CD4-positive, alpha-beta T cell (primary cell): ENCODE measurements around the gene STX1A. TPM values are rescaled to one million over a fixed set of nuclear protein-coding genes. Genes with fewer than 3 reads are reported as not detected.
A peak's percentile ranks its signal among the peaks of the same experiment; 100 is the strongest.

Experiments
- ATAC-seq: fragments of 200-7000 bp; cut with Tn5 transposase; one replicate; pipeline ENCODE4 v1.10.0; 2022; ENCODE audit warnings: mild to moderate bottlenecking; ENCODE audit not compliant: poor library complexity
- CTCF ChIA-PET: fragments of 350-600 bp; sonication (Branson Sonifier 250); formaldehyde crosslinking; loops from one replicate; lab custom pipeline; 2021; ENCODE audit warnings: antibody characterized with exemption, inconsistent platforms; lab: Charles Lee
- POLR2A ChIA-PET: fragments of 350-600 bp; sonication (Branson Sonifier 250); formaldehyde crosslinking; loops from one replicate; lab custom pipeline; 2021; ENCODE audit warnings: antibody characterized with exemption, inconsistent platforms; lab: Charles Lee
- DNase-seq, 14 experiments: peaks; one replicate each; pipeline ENCODE4 v3.0.0-alpha.2; 2013 to 2020; ENCODE audit warnings: mixed read lengths in 2 of 14
- H3K27ac ChIP-seq, 2 donors: one replicate each; pipeline versions ENCODE4 v1.5.1 to v1.7.0; 2013; ENCODE audit warnings: low read length in 2 of 2, low read depth in 1 of 2, mild to moderate bottlenecking in 1 of 2
- H3K27me3 ChIP-seq, 2 experiments: 1 replicate in 1 of 2; 2 replicates in 1 of 2; pipeline versions ENCODE4 v1.6.1 to v1.7.0; 2013; ENCODE audit warnings: low read length in 2 of 2, control low read depth in 1 of 2, mild to moderate bottlenecking in 1 of 2, moderate library complexity in 1 of 2; ENCODE audit not compliant: insufficient read depth in 2 of 2, control insufficient read depth in 1 of 2
- H3K36me3 ChIP-seq: one replicate; pipeline ENCODE4 v1.6.1; 2013; ENCODE audit warnings: low read length, control low read depth; ENCODE audit not compliant: insufficient read depth
- H3K4me1 ChIP-seq: one replicate; pipeline ENCODE4 v1.6.1; 2013; ENCODE audit warnings: low read length, control low read depth; ENCODE audit not compliant: insufficient read depth
- H3K4me3 ChIP-seq: one replicate; pipeline ENCODE4 v1.5.1; 2013; ENCODE audit warnings: mild to moderate bottlenecking, low read length, moderate library complexity
- H3K9me3 ChIP-seq, 2 experiments: 1 replicate in 1 of 2; 2 replicates in 1 of 2; pipeline versions ENCODE4 v1.6.1 to v1.7.0; 2013; ENCODE audit warnings: low read length in 2 of 2, mild to moderate bottlenecking in 2 of 2, control low read depth in 1 of 2, moderate library complexity in 1 of 2; ENCODE audit not compliant: control insufficient read depth in 1 of 2, insufficient read depth in 1 of 2
- H3K27ac Mint-ChIP-seq: one replicate; pipeline ENCODE4 v1.8.0; 2020; ENCODE audit warnings: mixed read lengths
- H3K27me3 Mint-ChIP-seq: one replicate; pipeline ENCODE4 v1.8.0; 2021; ENCODE audit warnings: mixed read lengths
- H3K36me3 Mint-ChIP-seq: one replicate; pipeline ENCODE4 v1.8.0; 2021; ENCODE audit warnings: low read depth, mixed read lengths
- H3K4me1 Mint-ChIP-seq: one replicate; pipeline ENCODE4 v1.8.0; 2021; ENCODE audit warnings: low read depth, mixed read lengths
- H3K4me3 Mint-ChIP-seq: one replicate; pipeline ENCODE4 v1.8.0; 2020; ENCODE audit warnings: mild to moderate bottlenecking, mixed read lengths
- H3K9me3 Mint-ChIP-seq: one replicate; pipeline ENCODE4 v1.8.0; 2020; ENCODE audit warnings: mixed read lengths
- intact Hi-C, 2 experiments: fragments of 100-400 bp; cut with DNase I in 1 of 2; cut with micrococcal nuclease in 1 of 2; formaldehyde crosslinking; loops; one replicate each; pipeline versions ENCODE4 v1.15.1 to v1.9.0; 2023 to 2025; cut with DNase I, micrococcal nuclease
- total RNA-seq, 174 experiments: library from RNA in 2 of 174; stranded (reverse) in 2 of 174; gene quantifications; one replicate each; pipeline ENCODE4 v1.2.3 and lab custom pipeline; 2021 to 2026
- TF ChIP-seq, protein P1 (sequence below): fragments of 200-600 bp; IDR thresholded peaks from one replicate; pipeline ENCODE4 v1.8.0; 2022; ENCODE audit warnings: antibody characterized with exemption, mild to moderate bottlenecking

Gene STX1A
- total RNA-seq, 2 experiments from 2014 or later = 15.5 to 20.7 TPM

DNA sequence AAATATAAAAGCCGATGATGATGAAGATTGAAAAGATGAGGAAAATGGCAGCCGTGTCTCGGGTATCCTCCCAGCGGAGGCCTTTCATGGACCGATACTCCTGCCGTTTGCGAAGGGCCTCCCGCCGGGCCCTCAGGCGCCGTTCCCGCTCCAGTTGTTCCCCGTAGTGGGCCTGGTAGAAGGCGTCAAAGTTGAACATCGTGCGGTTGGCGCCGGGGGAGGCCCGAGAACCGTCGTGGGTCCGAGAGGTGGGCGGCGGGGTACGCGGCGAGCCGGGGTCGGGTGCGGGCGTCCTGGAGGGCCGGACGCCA is 36.8 kb downstream of the STX1A start:
- TF ChIP-seq, protein P1, sequence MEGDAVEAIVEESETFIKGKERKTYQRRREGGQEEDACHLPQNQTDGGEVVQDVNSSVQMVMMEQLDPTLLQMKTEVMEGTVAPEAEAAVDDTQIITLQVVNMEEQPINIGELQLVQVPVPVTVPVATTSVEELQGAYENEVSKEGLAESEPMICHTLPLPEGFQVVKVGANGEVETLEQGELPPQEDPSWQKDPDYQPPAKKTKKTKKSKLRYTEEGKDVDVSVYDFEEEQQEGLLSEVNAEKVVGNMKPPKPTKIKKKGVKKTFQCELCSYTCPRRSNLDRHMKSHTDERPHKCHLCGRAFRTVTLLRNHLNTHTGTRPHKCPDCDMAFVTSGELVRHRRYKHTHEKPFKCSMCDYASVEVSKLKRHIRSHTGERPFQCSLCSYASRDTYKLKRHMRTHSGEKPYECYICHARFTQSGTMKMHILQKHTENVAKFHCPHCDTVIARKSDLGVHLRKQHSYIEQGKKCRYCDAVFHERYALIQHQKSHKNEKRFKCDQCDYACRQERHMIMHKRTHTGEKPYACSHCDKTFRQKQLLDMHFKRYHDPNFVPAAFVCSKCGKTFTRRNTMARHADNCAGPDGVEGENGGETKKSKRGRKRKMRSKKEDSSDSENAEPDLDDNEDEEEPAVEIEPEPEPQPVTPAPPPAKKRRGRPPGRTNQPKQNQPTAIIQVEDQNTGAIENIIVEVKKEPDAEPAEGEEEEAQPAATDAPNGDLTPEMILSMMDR = no peak
- Mint-ChIP-seq H3K9me3 (no peaks in the 10 kb centered on the region), H3K27me3 (no peaks in the 10 kb centered on the region), H3K4me3 (peak overlapping the region; percentile 91), H3K27ac (peak overlapping the region; percentile 92), H3K36me3 (peaks cover 57% of the 10 kb centered on the region), H3K4me1 (peaks cover 35% of the 10 kb centered on the region)
- Histone ChIP-seq H3K27me3 (no peaks in the 10 kb centered on the region), H3K4me1 (peaks cover 39% of the 10 kb centered on the region), H3K9me3 (no peaks in the 10 kb centered on the region), H3K27ac (peak overlapping the region; percentile 69 to 86), H3K4me3 (peak overlapping the region; percentile 71), H3K36me3 (peaks cover 28% of the 10 kb centered on the region)
- ATAC-seq = no peak
- no peak for DNase-seq
- ChIA-PET POLR2A (no interaction called here), CTCF (interaction anchor here (0.8 kb wide), 1 partner anchor 52 kb away, joined by 4 read pairs; no protein-coding TSS in a partner anchor)
- intact Hi-C loops = loop anchor here (1.0 to 2.0 kb wide), 4 partner anchors 15 to 104 kb away; partner anchors contain the start of genes TBL2 (in 1 of the 2) and VPS37D (in 1 of the 2)

DNA sequence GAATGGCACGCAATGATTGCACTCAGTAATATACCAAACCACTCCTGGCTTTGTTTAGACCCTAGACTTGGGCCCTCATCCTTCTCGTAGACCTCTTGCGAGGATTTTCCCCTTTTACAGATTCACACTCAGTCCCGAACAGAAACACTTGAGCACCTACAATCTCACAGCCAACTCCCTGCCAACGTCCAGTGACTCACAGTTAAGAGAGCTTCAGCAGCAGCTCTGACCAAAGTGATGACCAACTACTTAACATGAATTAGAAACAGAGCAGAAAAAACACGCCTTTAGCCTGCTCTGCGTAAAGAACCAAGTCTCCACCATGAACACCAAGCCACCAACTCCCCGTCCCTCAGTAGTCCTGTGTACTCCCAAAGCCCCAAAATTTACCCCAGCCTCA is 38.4 kb downstream of the STX1A start:
- peak overlapping the region; percentile 91 for H3K4me3 Mint-ChIP-seq
- H3K27me3 Mint-ChIP-seq = no peaks in the 10 kb centered on the region
- H3K4me3 ChIP-seq = no peak overlapping the region
- CTCF ChIA-PET = interaction anchor here (1.6 to 1.9 kb wide), 2 partner anchors 13 to 74 kb away, joined by 3 to 6 read pairs; partner anchors contain the start of gene VPS37D
- no peaks in the 10 kb centered on the region for H3K9me3 Mint-ChIP-seq
- no peak for DNase-seq
- TF ChIP-seq, protein P1 = no peak
- H3K36me3 Mint-ChIP-seq = peaks cover 44% of the 10 kb centered on the region
- H3K27ac ChIP-seq = no peak overlapping the region
- no peak for ATAC-seq
- no peaks in the 10 kb centered on the region for H3K27me3 ChIP-seq
- H3K27ac Mint-ChIP-seq = peak overlapping the region; percentile 92
- intact Hi-C loops = no loop called here
- H3K4me1 Mint-ChIP-seq = peaks cover 31% of the 10 kb centered on the region
- H3K4me1 ChIP-seq = peaks cover 39% of the 10 kb centered on the region
- peaks cover 12% of the 10 kb centered on the region for H3K36me3 ChIP-seq
- POLR2A ChIA-PET = interaction anchor here (0.9 kb wide), 1 partner anchor 33 kb away, joined by 3 read pairs; no protein-coding TSS in a partner anchor
- no peaks in the 10 kb centered on the region for H3K9me3 ChIP-seq

DNA sequence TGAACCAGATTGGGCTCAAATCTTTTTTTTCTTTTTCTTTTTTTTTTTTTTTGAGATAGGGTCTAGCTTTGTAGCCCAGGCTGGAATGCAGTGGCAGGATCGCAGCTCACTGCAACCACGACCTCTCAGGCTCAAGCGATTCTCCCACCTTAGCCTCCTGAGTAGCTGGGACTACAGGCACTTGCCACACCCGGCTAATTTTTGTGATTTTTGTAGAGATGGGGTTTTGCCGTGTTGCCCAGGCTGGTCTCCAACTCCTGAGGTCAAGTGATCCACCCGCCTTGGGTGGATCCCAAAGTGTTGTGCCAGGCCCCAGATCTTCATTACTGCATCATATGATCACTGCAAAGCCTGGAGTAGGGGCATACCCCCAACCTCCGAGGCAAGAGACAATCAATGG is 39.0 kb downstream of the STX1A start:
- Histone ChIP-seq H3K36me3 (peaks cover 12% of the 10 kb centered on the region), H3K4me3 (no peak overlapping the region), H3K27ac (no peak overlapping the region), H3K9me3 (no peaks in the 10 kb centered on the region), H3K4me1 (peaks cover 39% of the 10 kb centered on the region), H3K27me3 (no peaks in the 10 kb centered on the region)
- H3K36me3 Mint-ChIP-seq = peaks cover 43% of the 10 kb centered on the region
- H3K27ac Mint-ChIP-seq = peak overlapping the region; percentile 92
- no peaks in the 10 kb centered on the region for H3K27me3 Mint-ChIP-seq
- peak overlapping the region; percentile 91 for H3K4me3 Mint-ChIP-seq
- ChIA-PET POLR2A (interaction anchor here (0.9 kb wide), 1 partner anchor 34 kb away, joined by 3 read pairs; no protein-coding TSS in a partner anchor), CTCF (interaction anchor here (1.6 to 1.9 kb wide), 2 partner anchors 12 to 74 kb away, joined by 3 to 6 read pairs; partner anchors contain the start of gene VPS37D)
- DNase-seq = no peak
- TF ChIP-seq, protein P1 = no peak
- no peak for ATAC-seq
- H3K9me3 Mint-ChIP-seq = no peaks in the 10 kb centered on the region
- intact Hi-C loops = no loop called here
- H3K4me1 Mint-ChIP-seq = peaks cover 29% of the 10 kb centered on the region
